AG04449 (cell line): ENCODE measurements around the gene ATG14.
A peak's percentile ranks its signal among the peaks of the same experiment; 100 is the strongest.
"Not testable (repeated sequence)": the region's sequence is repeated elsewhere in the genome, so short reads cannot be mapped to it uniquely, and the experiment has no call there.

Source experiments
- CTCF ChIA-PET: fragments of 350-600 bp; formaldehyde crosslinking; extraction: SDS; loops from one replicate; lab custom pipeline; 2021; ENCODE audit warnings: antibody characterized with exemption; lab: Yijun Ruan, JAX
- POLR2A ChIA-PET: fragments of 400-600, 350-600 bp; formaldehyde crosslinking; extraction: SDS; loops from one replicate; lab custom pipeline; 2020; ENCODE audit warnings: antibody characterized with exemption, inconsistent platforms; lab: Yijun Ruan, JAX
- DNase-seq: peaks from one replicate; pipeline ENCODE4 v3.0.0-alpha.2; 2010; ENCODE audit warnings: low read depth, low spot score
- H3K4me3 ChIP-seq: 2 replicates; pipeline ENCODE4 v1.5.1; 2011; ENCODE audit warnings: low read depth, mild to moderate bottlenecking, control low read depth, low read length
- TF ChIP-seq, protein P1 (sequence below): IDR thresholded peaks from one replicate; pipeline ENCODE4 v1.5.1; 2011; ENCODE audit warnings: mild to moderate bottlenecking, moderate library complexity, low read length, control low read depth, inconsistent platforms; ENCODE audit not compliant: insufficient read depth; ENCODE audit errors: missing control alignments

Gene ATG14, protein sequence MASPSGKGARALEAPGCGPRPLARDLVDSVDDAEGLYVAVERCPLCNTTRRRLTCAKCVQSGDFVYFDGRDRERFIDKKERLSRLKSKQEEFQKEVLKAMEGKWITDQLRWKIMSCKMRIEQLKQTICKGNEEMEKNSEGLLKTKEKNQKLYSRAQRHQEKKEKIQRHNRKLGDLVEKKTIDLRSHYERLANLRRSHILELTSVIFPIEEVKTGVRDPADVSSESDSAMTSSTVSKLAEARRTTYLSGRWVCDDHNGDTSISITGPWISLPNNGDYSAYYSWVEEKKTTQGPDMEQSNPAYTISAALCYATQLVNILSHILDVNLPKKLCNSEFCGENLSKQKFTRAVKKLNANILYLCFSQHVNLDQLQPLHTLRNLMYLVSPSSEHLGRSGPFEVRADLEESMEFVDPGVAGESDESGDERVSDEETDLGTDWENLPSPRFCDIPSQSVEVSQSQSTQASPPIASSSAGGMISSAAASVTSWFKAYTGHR

DNA sequence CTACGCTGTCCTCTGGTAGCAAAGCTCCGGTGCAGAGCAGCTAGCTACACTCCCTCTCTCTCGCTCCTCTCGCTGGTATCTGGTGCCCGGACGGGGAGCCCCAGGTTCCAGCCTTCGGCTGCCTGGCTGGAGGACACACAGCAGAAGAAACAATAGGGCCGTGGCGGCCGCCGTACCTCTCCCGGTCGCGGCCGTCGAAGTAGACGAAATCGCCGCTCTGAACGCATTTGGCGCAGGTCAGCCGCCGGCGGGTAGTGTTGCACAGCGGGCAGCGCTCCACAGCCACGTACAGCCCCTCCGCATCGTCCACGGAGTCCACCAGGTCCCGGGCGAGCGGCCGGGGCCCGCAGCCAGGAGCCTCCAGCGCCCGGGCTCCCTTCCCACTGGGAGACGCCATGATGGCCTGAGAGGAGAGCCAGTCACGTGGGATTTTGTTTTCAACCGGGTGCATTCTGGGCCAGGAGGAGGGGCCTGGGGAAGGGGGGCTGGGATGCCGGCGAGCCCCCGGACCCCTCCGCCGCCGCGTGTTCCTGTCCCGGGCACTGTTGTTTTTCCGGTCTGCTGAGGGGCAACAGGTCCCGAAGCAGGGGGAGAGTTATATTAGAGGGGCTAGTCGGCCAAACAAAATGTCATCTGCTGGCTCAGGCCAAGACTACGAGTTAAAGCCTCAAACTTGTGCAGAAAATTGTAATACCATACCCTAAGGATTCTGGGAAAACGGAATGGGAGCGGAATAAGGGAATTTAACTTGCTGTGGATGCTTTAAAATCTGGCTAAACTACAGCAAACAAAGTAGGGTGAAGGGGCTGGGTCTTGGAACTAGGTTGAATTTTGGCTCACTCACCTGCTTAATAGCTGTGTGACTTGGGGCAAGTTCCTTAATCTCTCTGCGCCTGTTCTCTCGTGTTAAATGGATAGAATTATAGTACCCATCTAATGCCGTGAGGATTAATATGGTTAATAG is at the start of gene ATG14:
Gene ATG14, minus strand, starts transcription at position 405 of the 964 bp plus-strand sequence. Its CDS starts 8 bp downstream, at position 397.
- peak within 1 kb of the TSS; percentile 88 for H3K4me3 ChIP-seq
- TF ChIP-seq, protein P1, sequence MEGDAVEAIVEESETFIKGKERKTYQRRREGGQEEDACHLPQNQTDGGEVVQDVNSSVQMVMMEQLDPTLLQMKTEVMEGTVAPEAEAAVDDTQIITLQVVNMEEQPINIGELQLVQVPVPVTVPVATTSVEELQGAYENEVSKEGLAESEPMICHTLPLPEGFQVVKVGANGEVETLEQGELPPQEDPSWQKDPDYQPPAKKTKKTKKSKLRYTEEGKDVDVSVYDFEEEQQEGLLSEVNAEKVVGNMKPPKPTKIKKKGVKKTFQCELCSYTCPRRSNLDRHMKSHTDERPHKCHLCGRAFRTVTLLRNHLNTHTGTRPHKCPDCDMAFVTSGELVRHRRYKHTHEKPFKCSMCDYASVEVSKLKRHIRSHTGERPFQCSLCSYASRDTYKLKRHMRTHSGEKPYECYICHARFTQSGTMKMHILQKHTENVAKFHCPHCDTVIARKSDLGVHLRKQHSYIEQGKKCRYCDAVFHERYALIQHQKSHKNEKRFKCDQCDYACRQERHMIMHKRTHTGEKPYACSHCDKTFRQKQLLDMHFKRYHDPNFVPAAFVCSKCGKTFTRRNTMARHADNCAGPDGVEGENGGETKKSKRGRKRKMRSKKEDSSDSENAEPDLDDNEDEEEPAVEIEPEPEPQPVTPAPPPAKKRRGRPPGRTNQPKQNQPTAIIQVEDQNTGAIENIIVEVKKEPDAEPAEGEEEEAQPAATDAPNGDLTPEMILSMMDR: no peak
- POLR2A ChIA-PET: interaction anchor here (0.9 kb wide), 1 partner anchor 16 kb away, joined by 3 read pairs; no protein-coding TSS in a partner anchor
- DNase-seq: peak; percentile 16
- CTCF ChIA-PET: interaction anchor here (0.9 to 2.4 kb wide), 2 partner anchors 141 kb away, joined by 4 to 11 read pairs; no protein-coding TSS in a partner anchor

DNA sequence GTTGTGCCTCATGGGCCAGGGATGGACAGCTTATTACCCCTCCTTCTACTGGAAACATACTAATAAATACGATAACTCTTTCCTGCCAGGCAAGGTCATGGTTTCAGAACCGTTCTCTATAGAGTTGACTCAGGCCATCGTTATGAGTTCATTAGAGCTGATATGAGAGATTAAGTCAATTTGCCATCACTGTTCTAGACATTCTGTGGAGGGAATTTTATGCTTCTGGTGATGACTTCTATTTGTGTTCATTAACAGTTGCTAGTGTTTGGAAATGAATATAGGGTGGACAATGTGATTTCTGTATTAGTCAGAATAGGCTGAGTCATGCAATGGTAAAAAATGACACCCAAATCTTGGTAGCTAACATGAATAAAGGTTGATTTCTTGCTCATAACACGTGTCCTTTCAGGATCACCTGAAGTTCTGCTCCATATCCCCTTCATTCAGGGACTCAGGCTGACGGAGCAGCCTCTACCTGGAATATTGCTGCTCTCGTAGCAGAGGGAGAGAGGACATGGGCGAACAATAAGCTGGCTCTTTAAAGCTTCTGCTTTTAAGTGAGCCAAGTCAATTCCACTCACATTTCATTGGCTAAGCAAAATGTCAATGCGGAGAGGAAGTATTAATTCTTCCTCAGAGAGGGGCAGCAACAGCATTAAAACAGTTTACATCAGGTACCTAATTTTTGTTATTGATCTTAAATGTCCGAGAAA is 47.3 kb upstream of the ATG14 start:
- ChIA-PET CTCF (interaction anchor here (0.6 to 2.3 kb wide), 3 partner anchors 10 to 105 kb away, joined by 3 to 15 read pairs (median 3); no protein-coding TSS in a partner anchor), POLR2A (interaction anchor here (0.6 kb wide), 1 partner anchor 179 kb away, joined by 4 read pairs; no protein-coding TSS in a partner anchor)
- H3K4me3 ChIP-seq: no peak overlapping the region
- DNase-seq: no peak
- TF ChIP-seq, protein P1: no peak

DNA sequence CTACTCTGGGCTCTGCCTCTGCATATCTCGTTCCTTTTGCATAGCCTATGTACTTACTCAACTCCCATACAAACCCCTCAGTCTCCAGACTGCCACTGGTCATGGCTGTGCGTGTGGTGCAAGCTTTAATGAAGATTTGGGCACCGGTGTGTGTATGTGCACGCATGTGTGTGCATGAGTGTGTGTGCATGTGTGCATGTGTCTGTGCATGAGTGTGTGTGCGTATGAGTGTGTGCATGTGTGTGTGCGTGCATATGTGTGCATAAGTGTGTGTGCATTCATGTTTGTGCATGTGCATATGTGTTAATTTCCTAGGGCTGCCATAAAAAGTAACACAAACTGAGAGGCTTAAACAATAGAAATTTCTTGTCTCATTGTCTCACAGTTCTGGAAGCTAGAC is 45.9 kb upstream of the ATG14 start:
- POLR2A ChIA-PET: no interaction called here

DNA sequence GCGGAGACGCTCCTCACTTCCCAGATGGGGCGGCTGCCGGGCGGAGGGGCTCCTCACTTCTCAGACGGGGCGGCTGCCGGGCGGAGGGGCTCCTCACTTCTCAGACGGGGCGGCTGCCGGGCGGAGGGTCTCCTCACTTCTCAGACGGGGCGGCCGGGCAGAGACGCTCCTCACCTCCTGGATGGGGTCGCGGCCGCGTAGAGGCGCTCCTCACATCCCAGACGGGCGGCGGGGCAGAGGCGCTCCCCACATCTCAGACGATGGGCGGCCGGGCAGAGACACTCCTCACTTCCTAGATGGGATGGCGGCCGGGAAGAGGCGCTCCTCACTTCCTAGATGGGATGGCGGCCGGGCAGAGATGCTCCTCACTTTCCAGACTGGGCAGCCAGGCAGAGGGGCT is 44.8 kb upstream of the ATG14 start:
- POLR2A ChIA-PET, DNase-seq, H3K4me3 ChIP-seq: not testable (repeated sequence)
- CTCF ChIA-PET: interaction anchor here (2.3 kb wide), 1 partner anchor 10 kb away, joined by 15 read pairs; no protein-coding TSS in a partner anchor

More for the DNA sequence above, 45.9 kb upstream of the ATG14 start:
- no peak overlapping the region for H3K4me3 ChIP-seq
- CTCF ChIA-PET: interaction anchor here (2.3 kb wide), 1 partner anchor 11 kb away, joined by 15 read pairs; no protein-coding TSS in a partner anchor
- DNase-seq: no peak
- TF ChIP-seq, protein P1: no peak

DNA sequence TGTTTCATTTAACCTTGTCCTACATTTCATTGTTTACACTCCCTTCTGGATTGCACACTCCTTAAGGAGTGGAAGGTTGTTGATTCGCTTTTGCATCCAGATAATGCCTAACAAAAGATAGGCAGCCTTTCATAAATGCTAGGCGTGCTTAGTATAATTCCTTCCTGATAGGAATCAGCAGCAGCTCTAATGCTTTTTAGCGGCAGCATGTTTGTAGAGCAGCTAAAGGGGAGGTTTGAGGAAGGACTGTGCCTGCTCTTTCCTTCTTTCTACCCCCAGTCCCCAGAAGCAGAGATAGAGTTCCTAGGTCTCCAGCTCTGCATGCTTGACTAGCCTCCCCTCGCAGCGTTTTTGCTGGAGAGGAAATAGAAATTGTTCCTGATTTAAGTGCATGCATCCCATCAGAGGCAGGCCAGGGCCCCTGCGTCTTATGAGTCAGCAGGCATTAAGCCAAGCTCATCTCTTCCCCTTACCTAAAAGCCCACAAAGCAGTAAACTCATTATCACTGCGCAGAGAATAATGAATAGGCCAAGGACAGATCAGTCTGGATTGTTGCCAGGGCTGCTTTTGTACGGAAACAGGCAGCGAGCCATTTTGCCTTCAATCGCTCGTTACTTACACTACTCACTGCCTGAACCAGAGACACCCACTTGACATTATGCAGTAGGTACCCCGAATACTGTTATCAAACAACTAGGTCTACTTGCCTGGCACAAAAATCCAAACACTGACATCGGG is 42.8 kb upstream of the ATG14 start:
- TF ChIP-seq, protein P1: no peak
- ChIA-PET CTCF (interaction anchor here (0.9 to 1.8 kb wide), 6 partner anchors 8 to 1020 kb away, joined by 3 to 11 read pairs (median 4); no protein-coding TSS in a partner anchor), POLR2A (no interaction called here)
- H3K4me3 ChIP-seq: no peak overlapping the region; the same call in 1 of the 2 replicates
- no peak for DNase-seq
